Astrocyte of the cerebellum (primary cell): ENCODE measurements around the gene POLDIP3.
"Not testable (repeated sequence)": the region's sequence is repeated elsewhere in the genome, so short reads cannot be mapped to it uniquely, and the experiment has no call there.

Source experiments
- DNase-seq: peaks from one replicate; pipeline ENCODE4 v3.0.0-alpha.2; 2011; ENCODE audit warnings: low read depth
- H3K4me3 ChIP-seq: 2 replicates; pipeline ENCODE4 v1.5.1; 2011; ENCODE audit warnings: mild to moderate bottlenecking, low read depth, low read length, moderate library complexity
- in situ Hi-C: cut with HindIII; loops from 2 replicates; pipeline ENCODE4 v1.10.0; 2017; ENCODE audit warnings: low sequenced_read_pairs
- TF ChIP-seq, protein P1 (sequence below): IDR thresholded peaks from 2 replicates; pipeline ENCODE4 v1.5.1; 2012; ENCODE audit warnings: low read length, low read depth, moderate library complexity, mild to moderate bottlenecking; ENCODE audit errors: missing control alignments

The POLDIP3 gene

DNA sequence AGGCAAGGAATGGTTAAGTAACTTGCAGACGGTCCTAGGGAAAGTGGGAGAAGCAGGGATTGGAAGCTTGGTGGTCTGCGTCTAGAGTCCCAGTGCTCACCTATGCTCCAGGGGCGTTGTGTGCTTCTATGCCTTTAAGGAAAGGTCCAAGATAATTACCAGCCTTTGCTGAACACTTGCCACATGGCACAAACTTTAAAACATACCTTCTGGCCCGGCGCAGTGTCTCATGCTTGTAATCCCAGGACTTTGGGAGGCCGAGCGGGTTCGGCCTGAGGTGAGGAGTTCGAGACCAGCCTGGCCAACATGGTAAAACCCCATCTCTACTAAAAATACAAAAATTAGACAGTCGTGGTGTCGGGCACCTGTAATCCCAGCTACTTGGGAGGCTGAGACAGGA, 2.3 kb downstream of the POLDIP3 start:
- TF ChIP-seq, protein P1, sequence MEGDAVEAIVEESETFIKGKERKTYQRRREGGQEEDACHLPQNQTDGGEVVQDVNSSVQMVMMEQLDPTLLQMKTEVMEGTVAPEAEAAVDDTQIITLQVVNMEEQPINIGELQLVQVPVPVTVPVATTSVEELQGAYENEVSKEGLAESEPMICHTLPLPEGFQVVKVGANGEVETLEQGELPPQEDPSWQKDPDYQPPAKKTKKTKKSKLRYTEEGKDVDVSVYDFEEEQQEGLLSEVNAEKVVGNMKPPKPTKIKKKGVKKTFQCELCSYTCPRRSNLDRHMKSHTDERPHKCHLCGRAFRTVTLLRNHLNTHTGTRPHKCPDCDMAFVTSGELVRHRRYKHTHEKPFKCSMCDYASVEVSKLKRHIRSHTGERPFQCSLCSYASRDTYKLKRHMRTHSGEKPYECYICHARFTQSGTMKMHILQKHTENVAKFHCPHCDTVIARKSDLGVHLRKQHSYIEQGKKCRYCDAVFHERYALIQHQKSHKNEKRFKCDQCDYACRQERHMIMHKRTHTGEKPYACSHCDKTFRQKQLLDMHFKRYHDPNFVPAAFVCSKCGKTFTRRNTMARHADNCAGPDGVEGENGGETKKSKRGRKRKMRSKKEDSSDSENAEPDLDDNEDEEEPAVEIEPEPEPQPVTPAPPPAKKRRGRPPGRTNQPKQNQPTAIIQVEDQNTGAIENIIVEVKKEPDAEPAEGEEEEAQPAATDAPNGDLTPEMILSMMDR: no peak
- DNase-seq: no peak
- H3K4me3 ChIP-seq: no peak overlapping the region
- in situ Hi-C loops: no loop called here

DNA sequence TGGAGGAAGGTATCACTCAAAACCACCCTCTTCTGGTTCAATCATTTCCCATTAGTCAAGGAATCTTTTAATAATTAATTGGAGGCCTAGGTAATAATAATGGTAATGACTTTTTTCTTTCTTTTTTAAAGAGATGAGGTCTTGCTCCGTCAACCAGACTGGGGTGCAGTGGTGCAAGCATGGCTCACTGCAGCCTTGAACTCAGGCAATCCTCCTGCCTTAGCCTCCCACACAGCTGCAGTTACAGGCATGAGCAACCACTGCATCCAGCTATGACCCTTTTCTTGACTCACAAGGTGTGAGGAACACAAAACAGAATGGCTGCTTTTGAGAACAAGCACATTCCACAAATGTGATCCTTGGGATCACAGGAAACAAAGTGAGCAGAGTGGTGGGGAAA, 3.6 kb downstream of the POLDIP3 start:
- no peak for DNase-seq
- H3K4me3 ChIP-seq: no peak overlapping the region
- TF ChIP-seq, protein P1: no peak
- in situ Hi-C loops: no loop called here

DNA sequence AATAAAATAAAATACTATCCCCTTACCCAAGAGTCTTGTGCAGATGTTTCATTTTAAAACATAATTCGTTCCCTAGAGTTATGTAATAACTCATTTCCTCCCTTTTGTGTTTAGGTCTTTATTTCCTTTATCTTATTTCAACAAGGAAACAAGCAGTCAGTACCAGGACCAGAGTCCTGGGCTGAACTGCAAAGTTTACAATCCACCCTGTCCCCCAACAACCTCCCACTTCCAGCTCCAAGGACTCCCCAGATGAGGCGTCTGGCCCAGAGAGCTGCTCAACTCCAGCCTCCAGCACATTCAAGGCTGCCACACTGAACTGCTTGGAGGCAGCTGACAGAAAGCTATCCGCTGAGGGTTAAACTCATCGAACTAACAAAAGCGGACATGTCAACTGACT, 4.5 kb downstream of the POLDIP3 start:
- in situ Hi-C loops: no loop called here
- H3K4me3 ChIP-seq: no peak overlapping the region
- no peak for DNase-seq
- TF ChIP-seq, protein P1: no peak

DNA sequence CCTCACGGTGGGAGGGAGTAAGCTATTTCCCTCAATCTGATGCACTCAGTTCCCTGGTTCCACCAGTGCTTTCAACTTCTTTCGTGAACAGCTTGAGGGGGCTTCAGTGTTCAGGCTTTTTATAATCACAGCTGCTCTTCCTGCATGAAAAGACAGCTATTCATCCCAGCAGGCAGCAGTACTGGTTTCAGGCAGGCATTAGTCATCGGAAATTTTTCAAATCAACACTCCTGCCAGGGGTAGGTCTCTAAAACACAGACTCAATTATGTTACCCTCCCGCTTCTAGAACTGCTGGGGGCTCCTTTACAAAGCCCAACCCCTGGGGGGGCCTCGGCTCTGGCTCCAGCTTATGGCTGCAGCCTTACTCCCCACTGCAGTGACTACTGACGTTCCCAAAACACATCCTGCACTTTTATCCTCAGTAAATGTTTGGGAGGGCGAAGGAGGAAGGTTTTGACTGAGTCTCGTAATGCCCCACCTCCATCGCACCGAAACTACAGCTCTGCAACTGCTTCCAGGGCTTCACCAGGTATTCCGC, 5.8 kb downstream of the POLDIP3 start:
- in situ Hi-C loops: no loop called here
- peak overlapping the region; percentile 29 for H3K4me3 ChIP-seq
- DNase-seq: peak; percentile 74
- TF ChIP-seq, protein P1: no peak

DNA sequence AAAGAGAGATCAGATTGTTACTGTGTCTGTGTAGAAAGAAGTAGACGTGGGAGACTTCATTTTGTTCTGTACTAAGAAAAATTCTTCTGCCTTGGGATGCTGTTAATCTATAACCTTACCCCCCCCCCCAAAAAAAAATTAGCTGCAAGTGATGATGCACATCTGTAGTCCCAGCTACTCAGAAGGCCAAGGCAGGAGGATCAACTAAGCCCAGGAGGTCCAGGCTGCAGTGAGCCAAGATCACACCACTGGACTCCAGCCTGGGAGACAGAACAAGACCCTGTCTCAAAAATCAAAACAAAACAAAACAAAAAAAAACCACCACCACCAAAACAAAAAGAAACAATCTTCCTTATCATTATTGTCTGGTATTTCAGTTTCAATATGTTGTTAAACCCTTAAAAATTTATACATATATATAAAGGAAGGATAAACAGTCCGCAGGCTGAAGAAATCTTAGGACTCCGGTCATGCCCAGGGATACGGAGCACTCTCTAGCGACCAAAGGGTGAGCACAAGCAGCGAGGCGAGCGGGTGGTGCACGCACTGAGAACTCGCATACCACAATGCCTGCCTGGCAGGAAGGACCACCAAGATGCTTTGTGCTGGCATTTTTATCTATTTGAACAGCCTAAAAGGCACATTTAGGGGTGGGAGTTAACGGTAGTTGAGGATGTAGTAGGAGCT, 6.4 kb downstream of the POLDIP3 start:
- no peak for DNase-seq
- in situ Hi-C loops: no loop called here
- H3K4me3 ChIP-seq: peak overlapping the region; percentile 29
- TF ChIP-seq, protein P1: no peak

DNA sequence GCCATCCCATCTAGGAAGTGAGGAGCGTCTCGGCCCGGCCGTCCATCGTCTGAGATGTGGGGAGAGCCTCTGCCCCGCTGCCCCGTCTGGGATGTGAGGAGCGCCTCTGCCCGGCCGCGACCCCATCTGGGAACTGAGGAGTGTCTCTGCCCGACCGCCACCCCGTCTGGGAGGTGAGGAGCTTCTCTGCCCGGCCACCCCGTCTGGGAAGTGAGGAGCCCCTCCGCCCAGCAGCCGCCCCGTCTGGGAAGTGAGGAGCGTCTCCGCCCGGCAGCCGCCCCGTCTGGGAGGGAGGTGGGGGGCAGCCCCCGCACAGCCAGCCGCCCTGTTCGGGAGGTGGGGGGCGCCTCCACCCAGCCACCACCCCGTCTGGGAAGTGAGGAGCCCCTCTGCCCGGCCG, 7.0 kb downstream of the POLDIP3 start:
- DNase-seq, in situ Hi-C loops, H3K4me3 ChIP-seq: not testable (repeated sequence)

DNA sequence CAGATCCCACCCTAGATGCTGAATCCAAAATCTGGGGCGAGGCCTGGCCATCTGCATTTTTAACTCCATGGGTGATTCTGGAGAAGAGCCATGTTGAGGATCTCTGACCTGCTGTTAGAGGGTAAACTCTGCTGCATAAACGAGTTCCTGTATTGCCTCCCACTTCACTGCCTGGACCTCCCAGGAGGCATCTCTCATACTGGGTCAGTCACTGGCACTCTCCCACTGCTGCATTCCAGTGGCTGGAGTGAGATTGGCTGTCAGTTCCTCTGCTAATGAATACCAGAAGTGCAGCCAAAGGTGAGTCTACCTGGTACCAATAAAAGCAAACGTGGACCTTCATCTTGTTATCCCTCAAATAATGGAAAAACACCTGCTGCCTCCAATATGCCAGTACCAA, 10.3 kb downstream of the POLDIP3 start:
- TF ChIP-seq, protein P1: no peak
- no peak for DNase-seq
- in situ Hi-C loops: no loop called here
- no peak overlapping the region for H3K4me3 ChIP-seq
